ENCODE measurements around the gene SHANK1.

Gene SHANK1

GRCh38 chr19:50711196-50711595 lies 8.4 kb downstream of the SHANK1 start:
- no peak for DNase-seq

GRCh38 chr19:50710612-50711011 lies 9.0 kb downstream of the SHANK1 start:
- DNase-seq: no peak

- no peak for DNase-seq
Observed at GRCh38 chr19:50710094-50710493, 9.5 kb downstream of the SHANK1 start.

- no peak for DNase-seq
Observed at GRCh38 chr19:50708179-50708879, 11.3 kb downstream of the SHANK1 start.

- DNase-seq: no peak
Observed at GRCh38 chr19:50706387-50706786, 13.2 kb downstream of the SHANK1 start.

- DNase-seq: no peak
Observed at GRCh38 chr19:50705422-50706019, 14.1 kb downstream of the SHANK1 start.

GRCh38 chr19:50703915-50704796 lies 15.4 kb downstream of the SHANK1 start:
- DNase-seq: peak; percentile 16

- DNase-seq: no peak
Observed at GRCh38 chr19:50702871-50703829, 16.5 kb downstream of the SHANK1 start.

- DNase-seq: no peak
Observed at GRCh38 chr19:50702158-50702870, 17.3 kb downstream of the SHANK1 start.

- no peak for DNase-seq
Observed at GRCh38 chr19:50701367-50701985, 18.1 kb downstream of the SHANK1 start.

- DNase-seq: no peak
Observed at GRCh38 chr19:50697414-50698124, 22.0 kb downstream of the SHANK1 start.

- DNase-seq: no peak
Observed at GRCh38 chr19:50696094-50696483, 23.5 kb downstream of the SHANK1 start.

GRCh38 chr19:50695251-50696093 lies 24.1 kb downstream of the SHANK1 start:
- no peak for DNase-seq

GRCh38 chr19:50694815-50695145 lies 24.8 kb downstream of the SHANK1 start:
- no peak for DNase-seq

- no peak for DNase-seq
Observed at GRCh38 chr19:50693064-50693975, 26.3 kb downstream of the SHANK1 start.

GRCh38 chr19:50690439-50690838 lies 29.2 kb downstream of the SHANK1 start:
- no peak for DNase-seq

- DNase-seq: no peak
Observed at GRCh38 chr19:50688766-50689165, 30.8 kb downstream of the SHANK1 start.

- DNase-seq: no peak
Observed at GRCh38 chr19:50686310-50687032, 33.1 kb downstream of the SHANK1 start.

Measured in NCI-H1417 treated with DMSO at 0.1 percent for 48 hours (cell line).